GM12865 (cell line): ENCODE results near the gene CDC42EP1.

Experiments
- DNase-seq: peaks from one replicate; pipeline ENCODE4 v3.0.0; 2010; ENCODE audit warnings: low read depth
- H3K4me3 ChIP-seq: 2 replicates; pipeline ENCODE4 v1.5.1; 2011; ENCODE audit warnings: mild to moderate bottlenecking, low read depth, low read length, control low read depth
- TF ChIP-seq, protein P1 (sequence below): IDR thresholded peaks from 2 replicates; pipeline ENCODE4 v1.5.1; 2011; ENCODE audit warnings: low read length, control low read depth, low read depth, inconsistent platforms; ENCODE audit not compliant: insufficient read depth; ENCODE audit errors: missing control alignments

The CDC42EP1 gene

DNA sequence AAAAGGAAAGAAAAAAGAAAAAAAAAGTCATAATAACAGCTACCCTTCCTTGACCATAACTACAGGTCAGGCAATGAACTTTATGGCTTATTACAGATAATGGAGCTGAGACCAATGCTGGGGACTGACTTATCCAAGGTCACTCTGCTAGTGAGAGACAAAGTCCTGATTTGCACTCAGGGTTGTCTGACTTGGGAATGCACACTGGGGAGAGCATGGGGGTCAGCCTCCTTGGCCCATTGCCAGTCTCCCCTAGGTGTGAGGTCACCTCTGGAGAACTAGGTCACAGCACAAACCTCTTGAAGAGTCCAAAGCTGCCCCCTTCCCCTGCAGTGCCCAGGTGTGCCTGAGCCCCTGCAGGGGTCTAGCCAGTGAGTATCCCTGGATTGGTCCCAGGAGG is 5.3 kb upstream of the CDC42EP1 start:
- DNase-seq: no peak
- TF ChIP-seq, protein P1, sequence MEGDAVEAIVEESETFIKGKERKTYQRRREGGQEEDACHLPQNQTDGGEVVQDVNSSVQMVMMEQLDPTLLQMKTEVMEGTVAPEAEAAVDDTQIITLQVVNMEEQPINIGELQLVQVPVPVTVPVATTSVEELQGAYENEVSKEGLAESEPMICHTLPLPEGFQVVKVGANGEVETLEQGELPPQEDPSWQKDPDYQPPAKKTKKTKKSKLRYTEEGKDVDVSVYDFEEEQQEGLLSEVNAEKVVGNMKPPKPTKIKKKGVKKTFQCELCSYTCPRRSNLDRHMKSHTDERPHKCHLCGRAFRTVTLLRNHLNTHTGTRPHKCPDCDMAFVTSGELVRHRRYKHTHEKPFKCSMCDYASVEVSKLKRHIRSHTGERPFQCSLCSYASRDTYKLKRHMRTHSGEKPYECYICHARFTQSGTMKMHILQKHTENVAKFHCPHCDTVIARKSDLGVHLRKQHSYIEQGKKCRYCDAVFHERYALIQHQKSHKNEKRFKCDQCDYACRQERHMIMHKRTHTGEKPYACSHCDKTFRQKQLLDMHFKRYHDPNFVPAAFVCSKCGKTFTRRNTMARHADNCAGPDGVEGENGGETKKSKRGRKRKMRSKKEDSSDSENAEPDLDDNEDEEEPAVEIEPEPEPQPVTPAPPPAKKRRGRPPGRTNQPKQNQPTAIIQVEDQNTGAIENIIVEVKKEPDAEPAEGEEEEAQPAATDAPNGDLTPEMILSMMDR: no peak
- H3K4me3 ChIP-seq: no peak overlapping the region

DNA sequence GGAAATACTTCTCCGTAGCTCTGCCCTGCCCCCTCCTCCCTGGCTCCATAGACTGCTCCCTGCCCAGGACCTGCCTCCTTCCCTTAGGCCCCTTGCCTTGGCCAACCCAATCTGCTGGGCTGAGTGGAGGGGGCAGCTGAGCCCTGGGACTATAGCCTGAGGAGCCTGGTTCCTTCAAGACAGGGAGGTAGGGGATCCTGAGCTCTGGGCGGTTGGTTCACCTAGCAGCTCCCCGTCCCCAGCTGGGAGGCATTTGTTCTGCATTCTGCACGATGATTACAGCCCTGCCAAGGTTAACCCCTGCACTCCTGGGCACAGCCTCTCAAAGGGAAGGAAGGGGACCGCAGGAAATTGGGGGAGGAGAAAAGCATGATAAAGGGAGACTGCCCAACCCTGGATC is 3.6 kb upstream of the CDC42EP1 start:
- H3K4me3 ChIP-seq: no peak overlapping the region
- DNase-seq: no peak
- TF ChIP-seq, protein P1: no peak

DNA sequence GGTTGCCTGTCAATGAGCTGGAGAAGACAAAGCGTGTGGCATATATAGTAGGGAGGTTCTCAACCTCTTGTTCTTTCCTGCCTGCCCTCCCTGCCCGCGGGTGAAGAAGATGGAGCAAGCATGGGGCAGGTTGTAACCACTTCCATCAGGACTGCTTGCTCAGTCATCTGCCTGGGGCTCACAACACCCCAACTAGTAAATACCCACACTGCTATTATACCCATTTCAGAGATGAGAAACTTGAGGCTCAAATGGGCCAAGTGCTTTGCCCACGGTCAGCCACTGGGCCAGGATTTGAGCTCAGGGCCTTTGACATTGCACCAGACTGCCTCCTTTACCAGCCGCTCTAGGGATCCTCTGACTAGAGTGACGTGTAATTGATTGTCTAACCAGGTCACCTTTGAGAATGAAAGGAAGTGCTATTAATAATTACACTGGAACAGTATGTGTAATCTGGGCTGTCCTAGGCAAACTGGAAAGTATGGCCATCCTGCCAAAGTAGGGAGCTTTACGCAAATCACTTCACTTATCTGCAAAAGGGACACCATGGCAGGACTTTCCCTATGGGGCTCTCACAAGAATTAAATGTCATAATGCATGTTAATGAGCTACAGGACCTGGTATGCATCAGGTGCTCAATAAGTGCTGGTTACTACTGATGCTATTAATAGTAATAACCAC is 2.8 kb upstream of the CDC42EP1 start:
- no peak overlapping the region for H3K4me3 ChIP-seq
- TF ChIP-seq, protein P1: no peak
- DNase-seq: no peak

DNA sequence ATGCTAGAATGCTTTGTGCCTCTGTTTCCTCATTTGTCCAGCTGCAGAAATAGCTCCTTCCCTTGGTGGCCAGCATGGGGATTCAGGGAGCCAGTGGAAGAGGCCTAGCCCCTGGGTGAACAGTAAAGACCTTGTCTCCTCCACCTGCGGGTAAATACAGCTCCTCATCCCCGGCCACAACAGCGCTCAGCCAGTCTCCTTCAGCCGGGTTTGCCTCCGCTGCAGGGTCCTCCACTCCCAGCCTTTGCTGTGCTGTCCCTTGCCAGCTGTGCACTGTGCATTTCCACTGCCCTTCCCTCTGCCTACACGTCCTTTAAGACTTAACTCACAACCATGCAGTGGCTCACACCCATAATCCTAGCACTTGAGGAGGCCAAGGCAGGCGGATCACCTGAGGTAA is 1.5 kb upstream of the CDC42EP1 start:
- TF ChIP-seq, protein P1: no peak
- no peak overlapping the region for H3K4me3 ChIP-seq
- no peak for DNase-seq

DNA sequence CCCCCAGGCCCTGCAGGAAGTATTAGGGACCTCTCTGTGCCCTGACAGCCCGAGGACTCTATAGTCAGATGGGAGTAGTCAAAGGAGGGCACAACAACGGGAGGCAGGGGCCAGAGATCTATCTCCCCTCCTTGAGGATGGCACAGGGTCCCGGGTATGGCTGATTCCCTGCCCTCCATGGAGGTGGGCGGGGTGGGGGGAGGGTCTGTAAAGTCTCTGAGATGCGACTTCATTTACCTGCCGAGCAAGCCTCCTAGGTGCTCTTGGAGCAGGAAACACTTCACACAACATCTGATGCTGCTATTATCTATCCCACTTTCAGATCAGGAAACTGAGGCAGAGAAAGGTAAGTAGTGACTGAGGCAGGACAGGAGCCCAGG is 769 bp upstream of the CDC42EP1 start:
- TF ChIP-seq, protein P1: no peak
- no peak overlapping the region for H3K4me3 ChIP-seq
- no peak for DNase-seq

DNA sequence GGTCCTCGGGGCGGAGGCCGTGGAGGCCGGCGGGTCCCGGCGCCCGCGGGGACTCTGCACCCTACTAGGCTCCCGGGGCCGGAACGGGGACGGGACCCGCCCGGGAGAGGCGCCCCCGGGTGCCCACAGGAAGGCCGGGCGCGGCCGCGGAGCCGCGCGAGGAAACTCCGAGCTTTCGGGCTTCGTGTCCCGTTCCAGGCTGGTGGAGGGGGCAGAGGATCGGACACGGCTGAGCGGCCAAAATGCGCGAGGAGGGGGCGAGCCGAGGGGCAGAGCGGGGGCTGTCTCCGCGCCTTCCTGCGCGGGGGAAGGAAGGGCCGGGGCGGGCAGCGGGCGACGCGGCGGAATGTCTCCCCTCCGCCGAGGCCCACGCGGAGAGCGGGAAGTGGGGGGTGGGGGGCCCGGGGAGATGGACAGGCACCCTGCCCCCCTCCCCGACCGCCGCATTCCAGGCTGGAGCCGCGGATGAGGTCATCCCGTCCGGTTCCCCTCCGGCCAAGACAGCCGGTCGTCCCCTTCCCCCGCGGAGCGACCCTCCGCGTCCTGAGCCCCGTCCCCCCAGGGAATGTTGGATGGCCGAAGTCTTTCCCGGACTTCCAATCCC is 430 bp downstream of the CDC42EP1 start:
- TF ChIP-seq, protein P1: no peak
- no peak for DNase-seq
- H3K4me3 ChIP-seq: no peak overlapping the region
